Activated CD4-positive, alpha-beta memory T cell treated with anti-CD3 and anti-CD28 coated beads for 36 hours (primary cell): Measurements from ENCODE around the gene VWCE. TPM values are rescaled to one million over a fixed set of nuclear protein-coding genes. Genes with fewer than 3 reads are reported as not detected.

Experiments used
- CTCF ChIA-PET: fragments of 350-600 bp; sonication (Branson Sonifier 250); formaldehyde crosslinking; loops from one replicate; lab custom pipeline; 2021; ENCODE audit warnings: antibody characterized with exemption, inconsistent platforms; lab: Charles Lee
- POLR2A ChIA-PET: fragments of 350-600 bp; sonication (Branson Sonifier 250); formaldehyde crosslinking; loops from one replicate; lab custom pipeline; 2021; ENCODE audit warnings: antibody characterized with exemption; lab: Charles Lee
- DNase-seq: peaks from one replicate; pipeline ENCODE4 v3.0.0-alpha.2; 2020
- H3K27ac Mint-ChIP-seq: one replicate; pipeline ENCODE4 v1.8.0; 2021; ENCODE audit warnings: mixed read lengths
- H3K27me3 Mint-ChIP-seq: one replicate; pipeline ENCODE4 v1.8.0; 2021; ENCODE audit warnings: mixed read lengths
- H3K36me3 Mint-ChIP-seq: one replicate; pipeline ENCODE4 v1.8.0; 2021; ENCODE audit warnings: mixed read lengths
- H3K4me1 Mint-ChIP-seq: one replicate; pipeline ENCODE4 v1.8.0; 2021; ENCODE audit warnings: low read depth, mixed read lengths
- H3K4me3 Mint-ChIP-seq: one replicate; pipeline ENCODE4 v1.8.0; 2021; ENCODE audit warnings: mild to moderate bottlenecking, mixed read lengths
- H3K9me3 Mint-ChIP-seq: one replicate; pipeline ENCODE4 v1.8.0; 2021; ENCODE audit warnings: mixed read lengths
- intact Hi-C: fragments of 100-400 bp; cut with micrococcal nuclease; formaldehyde crosslinking; loops from one replicate; pipeline ENCODE4 v1.15.1; 2023
- total RNA-seq, 2 experiments: library from RNA; stranded (reverse); gene quantifications; one replicate each; pipeline ENCODE4 v1.2.3, GENCODE V29; 2021

The VWCE gene, protein sequence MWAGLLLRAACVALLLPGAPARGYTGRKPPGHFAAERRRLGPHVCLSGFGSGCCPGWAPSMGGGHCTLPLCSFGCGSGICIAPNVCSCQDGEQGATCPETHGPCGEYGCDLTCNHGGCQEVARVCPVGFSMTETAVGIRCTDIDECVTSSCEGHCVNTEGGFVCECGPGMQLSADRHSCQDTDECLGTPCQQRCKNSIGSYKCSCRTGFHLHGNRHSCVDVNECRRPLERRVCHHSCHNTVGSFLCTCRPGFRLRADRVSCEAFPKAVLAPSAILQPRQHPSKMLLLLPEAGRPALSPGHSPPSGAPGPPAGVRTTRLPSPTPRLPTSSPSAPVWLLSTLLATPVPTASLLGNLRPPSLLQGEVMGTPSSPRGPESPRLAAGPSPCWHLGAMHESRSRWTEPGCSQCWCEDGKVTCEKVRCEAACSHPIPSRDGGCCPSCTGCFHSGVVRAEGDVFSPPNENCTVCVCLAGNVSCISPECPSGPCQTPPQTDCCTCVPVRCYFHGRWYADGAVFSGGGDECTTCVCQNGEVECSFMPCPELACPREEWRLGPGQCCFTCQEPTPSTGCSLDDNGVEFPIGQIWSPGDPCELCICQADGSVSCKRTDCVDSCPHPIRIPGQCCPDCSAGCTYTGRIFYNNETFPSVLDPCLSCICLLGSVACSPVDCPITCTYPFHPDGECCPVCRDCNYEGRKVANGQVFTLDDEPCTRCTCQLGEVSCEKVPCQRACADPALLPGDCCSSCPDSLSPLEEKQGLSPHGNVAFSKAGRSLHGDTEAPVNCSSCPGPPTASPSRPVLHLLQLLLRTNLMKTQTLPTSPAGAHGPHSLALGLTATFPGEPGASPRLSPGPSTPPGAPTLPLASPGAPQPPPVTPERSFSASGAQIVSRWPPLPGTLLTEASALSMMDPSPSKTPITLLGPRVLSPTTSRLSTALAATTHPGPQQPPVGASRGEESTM
- 1 to 10 TPM; 1.1 to 1.4 TPM for total RNA-seq

DNA sequence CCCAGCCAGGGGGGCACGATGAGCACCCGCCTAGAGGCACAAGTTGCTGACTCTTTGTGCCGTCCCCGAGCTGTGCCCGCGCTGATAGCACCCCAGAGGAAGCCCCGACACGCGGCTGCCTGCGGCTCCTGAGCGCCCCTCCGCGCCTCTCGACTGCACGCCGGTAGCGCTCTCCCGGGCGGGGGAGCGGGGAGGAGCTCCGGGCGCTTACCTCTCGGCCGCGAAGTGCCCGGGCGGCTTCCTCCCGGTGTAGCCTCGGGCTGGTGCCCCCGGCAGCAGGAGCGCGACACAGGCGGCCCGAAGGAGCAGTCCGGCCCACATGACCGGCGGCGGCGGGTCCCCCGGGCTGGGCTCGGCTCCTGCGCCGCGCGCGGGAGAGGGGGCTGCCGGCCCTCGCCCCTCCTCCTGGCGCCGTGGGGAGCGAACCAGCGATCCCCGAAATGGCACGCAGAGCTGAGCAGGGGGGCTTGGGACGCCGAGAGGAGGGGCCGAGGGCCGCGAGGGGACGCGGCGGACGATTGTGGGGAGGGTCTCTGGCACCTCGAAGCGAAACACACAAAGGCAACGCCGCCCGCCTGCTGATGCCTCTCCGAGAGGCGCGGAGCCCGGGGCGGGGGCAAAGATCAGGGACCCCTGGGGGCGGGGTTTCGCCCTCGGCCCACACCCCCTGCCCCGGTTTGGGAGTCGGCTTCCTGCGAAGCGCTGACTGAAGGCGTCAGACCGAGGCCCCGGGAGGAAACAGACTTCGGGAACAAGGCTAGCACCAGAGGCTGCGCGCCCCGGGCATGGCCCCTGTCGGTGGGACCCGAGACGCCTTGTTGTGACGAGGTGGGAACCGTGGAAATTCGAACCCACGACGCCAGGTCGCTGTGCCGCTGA is at the start of gene VWCE:
Gene VWCE (minus strand): TSS at position 600 of the 879 bp plus-strand sequence. CDS start 279 bp downstream, at position 321.
- Mint-ChIP-seq H3K36me3 (peaks cover 15% of the 10 kb centered on the region), H3K9me3 (no peaks in the 10 kb centered on the region), H3K27me3 (peaks cover 19% of the 10 kb centered on the region), H3K4me3 (peak within 1 kb of the TSS; percentile 72), H3K4me1 (peaks cover 32% of the 10 kb centered on the region), H3K27ac (no peak within 1 kb of the TSS)
- intact Hi-C loops = loop anchor here (1.0 kb wide), 1 partner anchor 41 kb away; no protein-coding TSS in a partner anchor
- POLR2A ChIA-PET = interaction anchor here (0.6 to 1.9 kb wide), 3 partner anchors 26 to 41 kb away, joined by 3 to 6 read pairs (median 3); no protein-coding TSS in a partner anchor
- CTCF ChIA-PET = interaction anchor here (0.6 to 5.4 kb wide), 10 partner anchors 9 to 464 kb away, joined by 3 to 48 read pairs (median 6); no protein-coding TSS in a partner anchor
- DNase-seq = peak; percentile 81

DNA sequence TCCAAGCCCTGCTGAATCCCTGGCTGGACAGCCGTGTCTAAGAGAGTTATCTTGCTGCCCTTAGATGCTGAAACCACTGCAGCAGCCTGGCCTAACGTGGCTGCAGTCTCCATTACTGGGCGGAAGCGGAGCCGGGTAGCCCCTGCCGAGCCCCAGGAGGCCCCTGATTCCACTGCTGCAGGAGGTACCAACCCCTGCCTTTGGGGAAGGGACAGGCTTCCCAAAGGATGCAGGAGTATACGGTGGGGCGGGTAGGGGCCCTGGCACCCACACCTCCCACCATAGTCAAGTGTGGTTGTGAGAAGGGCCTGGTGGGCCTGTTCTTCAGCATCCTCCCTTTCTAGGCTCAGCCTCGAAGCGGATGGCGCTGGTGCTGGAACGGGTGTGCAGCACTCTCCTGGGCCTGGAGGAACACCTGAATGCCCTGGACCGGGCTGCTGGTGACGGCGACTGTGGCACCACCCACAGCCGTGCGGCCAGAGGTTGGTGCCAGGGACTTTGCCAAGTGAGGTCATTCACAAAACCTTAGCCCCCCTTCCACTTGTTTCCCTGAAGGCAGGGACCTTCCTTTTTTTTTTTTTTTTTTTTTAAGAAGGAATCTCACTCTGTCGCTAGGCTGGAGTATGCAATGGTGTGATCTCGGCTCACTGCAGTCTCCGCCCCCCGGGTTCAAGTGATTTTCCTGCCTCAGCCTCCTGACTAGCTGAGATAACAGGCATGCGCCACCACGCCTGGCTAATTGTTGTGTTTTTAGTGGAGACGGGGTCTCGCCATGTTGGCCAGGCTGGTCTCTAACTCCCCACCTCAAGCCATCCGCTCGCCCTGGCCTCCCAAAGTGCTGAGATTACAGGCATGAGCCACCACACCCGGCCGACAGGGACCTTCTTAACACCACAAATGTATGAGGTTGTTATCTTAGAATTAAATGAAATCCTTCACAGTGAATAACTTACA is 49.0 kb upstream of the VWCE start:
- no peak for DNase-seq
- no peaks in the 10 kb centered on the region for H3K9me3 Mint-ChIP-seq
- no peak overlapping the region for H3K4me3 Mint-ChIP-seq
- ChIA-PET POLR2A (no interaction called here), CTCF (no interaction called here)
- no peak overlapping the region for H3K27ac Mint-ChIP-seq
- no peaks in the 10 kb centered on the region for H3K27me3 Mint-ChIP-seq
- intact Hi-C loops = no loop called here
- H3K4me1 Mint-ChIP-seq = no peaks in the 10 kb centered on the region
- peaks cover 19% of the 10 kb centered on the region for H3K36me3 Mint-ChIP-seq

DNA sequence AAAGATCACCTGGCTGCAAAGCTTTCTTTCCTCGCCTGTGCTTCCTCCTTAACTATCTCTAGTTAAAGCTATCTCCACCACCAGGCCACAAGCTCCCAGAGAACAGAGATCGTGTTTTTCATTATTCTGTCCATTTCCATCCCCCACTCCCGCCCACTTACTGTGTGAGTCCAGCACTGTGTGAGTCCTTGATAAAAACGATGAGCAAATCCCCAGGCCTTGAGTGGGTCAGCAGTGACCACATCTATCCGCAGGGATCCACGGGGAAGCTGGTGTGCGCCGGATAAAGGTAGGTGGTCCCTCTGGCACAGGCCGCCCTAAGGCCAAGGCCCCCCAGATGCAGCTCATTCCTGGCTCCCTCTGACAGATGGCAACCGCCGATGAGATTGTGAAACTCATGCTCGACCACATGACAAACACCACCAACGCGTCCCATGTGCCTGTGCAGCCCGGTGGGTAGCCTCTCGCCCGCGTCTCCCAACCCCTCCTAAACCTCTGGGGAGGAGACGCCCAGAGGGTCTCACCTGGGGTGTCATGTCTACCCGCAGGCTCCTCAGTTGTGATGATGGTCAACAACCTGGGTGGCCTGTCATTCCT is 47.2 kb upstream of the VWCE start:
- ChIA-PET CTCF (interaction anchor here (1.4 kb wide), 1 partner anchor 43 kb away, joined by 4 read pairs; no protein-coding TSS in a partner anchor), POLR2A (interaction anchor here (0.6 kb wide), 1 partner anchor 55 kb away, joined by 3 read pairs; no protein-coding TSS in a partner anchor)
- Mint-ChIP-seq H3K36me3 (peaks cover 25% of the 10 kb centered on the region), H3K4me3 (no peak overlapping the region), H3K4me1 (no peaks in the 10 kb centered on the region), H3K9me3 (no peaks in the 10 kb centered on the region), H3K27me3 (no peaks in the 10 kb centered on the region), H3K27ac (no peak overlapping the region)
- no peak for DNase-seq
- intact Hi-C loops = no loop called here

DNA sequence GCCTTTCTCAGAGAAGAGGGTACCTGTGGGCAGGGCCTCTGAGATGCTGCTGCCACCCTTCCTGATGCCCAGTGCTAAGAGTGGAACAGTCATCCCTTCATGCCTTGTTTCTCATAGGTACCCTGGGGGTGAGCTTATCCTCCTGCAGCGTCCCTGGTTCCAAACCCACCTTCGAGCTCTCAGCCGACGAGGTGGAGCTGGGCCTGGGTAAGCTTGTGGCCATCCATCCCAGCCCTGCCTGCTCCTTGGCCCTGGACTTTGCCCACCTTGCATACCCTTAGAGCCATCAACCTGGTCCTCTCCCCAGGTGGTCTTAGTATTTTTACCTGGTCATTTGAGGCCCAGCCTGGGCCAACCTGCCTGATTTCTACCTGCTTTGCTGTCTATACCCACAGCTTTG is 46.6 kb upstream of the VWCE start:
- DNase-seq = no peak
- H3K36me3 Mint-ChIP-seq = peaks cover 25% of the 10 kb centered on the region
- H3K9me3 Mint-ChIP-seq = no peaks in the 10 kb centered on the region
- H3K27me3 Mint-ChIP-seq = no peaks in the 10 kb centered on the region
- no peak overlapping the region for H3K4me3 Mint-ChIP-seq
- ChIA-PET POLR2A (interaction anchor here (0.6 kb wide), 1 partner anchor 55 kb away, joined by 3 read pairs; no protein-coding TSS in a partner anchor), CTCF (interaction anchor here (1.1 to 1.4 kb wide), 2 partner anchors 44 to 93 kb away, joined by 3 to 4 read pairs; no protein-coding TSS in a partner anchor)
- H3K27ac Mint-ChIP-seq = no peak overlapping the region
- no peaks in the 10 kb centered on the region for H3K4me1 Mint-ChIP-seq
- intact Hi-C loops = no loop called here

DNA sequence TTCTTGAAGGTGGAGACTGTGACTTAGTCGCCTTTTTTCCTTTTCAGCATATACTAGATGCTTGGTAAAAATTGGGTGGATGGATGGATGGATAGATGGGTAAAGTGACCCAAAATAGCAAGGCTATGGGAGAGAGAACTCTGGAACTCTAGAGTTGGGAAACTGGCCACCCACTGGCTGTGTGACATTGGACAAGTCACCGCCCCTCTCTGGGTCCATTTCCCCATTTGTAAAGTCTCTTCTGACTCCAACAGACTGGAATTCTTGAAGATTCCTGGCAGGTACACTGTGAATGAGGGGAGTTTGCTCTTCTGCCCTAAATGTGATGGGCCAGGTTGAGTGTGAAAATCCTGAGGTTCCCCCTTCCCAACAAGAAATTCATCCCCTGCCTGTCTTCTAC is 45.9 kb upstream of the VWCE start:
- ChIA-PET CTCF (interaction anchor here (1.1 to 1.4 kb wide), 2 partner anchors 45 to 94 kb away, joined by 3 to 4 read pairs; no protein-coding TSS in a partner anchor), POLR2A (no interaction called here)
- Mint-ChIP-seq H3K4me1 (peaks cover 6% of the 10 kb centered on the region), H3K4me3 (no peak overlapping the region), H3K9me3 (no peaks in the 10 kb centered on the region), H3K36me3 (peaks cover 24% of the 10 kb centered on the region), H3K27ac (no peak overlapping the region), H3K27me3 (no peaks in the 10 kb centered on the region)
- DNase-seq = no peak
- intact Hi-C loops = no loop called here

DNA sequence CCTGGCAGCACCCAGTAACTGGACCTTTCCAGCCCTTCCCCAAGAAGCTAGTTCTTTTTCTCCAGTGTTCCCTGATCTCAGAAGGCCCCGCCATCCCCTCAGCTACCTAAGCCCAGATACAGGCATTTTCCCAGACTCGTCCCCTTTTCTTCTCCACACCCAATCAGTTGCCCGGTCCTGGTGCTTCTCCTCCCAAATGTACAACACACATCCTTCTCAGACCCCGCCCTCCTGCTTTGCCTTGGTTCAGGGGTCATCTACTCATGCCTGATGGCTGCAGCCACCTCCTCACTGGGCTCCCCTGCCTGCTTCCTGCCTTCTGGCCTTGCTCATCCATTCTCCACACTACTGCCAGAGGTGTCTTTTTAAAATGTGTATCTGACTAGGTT is 44.4 kb upstream of the VWCE start:
- CTCF ChIA-PET = interaction anchor here (0.6 to 7.7 kb wide), 2 partner anchors 43 to 220 kb away, joined by 3 to 310 read pairs; no protein-coding TSS in a partner anchor
- no peak overlapping the region for H3K27ac Mint-ChIP-seq
- intact Hi-C loops = loop anchor here (10.0 kb wide), 1 partner anchor 425 kb away; the partner anchor contains the start of gene TMEM109

DNA sequence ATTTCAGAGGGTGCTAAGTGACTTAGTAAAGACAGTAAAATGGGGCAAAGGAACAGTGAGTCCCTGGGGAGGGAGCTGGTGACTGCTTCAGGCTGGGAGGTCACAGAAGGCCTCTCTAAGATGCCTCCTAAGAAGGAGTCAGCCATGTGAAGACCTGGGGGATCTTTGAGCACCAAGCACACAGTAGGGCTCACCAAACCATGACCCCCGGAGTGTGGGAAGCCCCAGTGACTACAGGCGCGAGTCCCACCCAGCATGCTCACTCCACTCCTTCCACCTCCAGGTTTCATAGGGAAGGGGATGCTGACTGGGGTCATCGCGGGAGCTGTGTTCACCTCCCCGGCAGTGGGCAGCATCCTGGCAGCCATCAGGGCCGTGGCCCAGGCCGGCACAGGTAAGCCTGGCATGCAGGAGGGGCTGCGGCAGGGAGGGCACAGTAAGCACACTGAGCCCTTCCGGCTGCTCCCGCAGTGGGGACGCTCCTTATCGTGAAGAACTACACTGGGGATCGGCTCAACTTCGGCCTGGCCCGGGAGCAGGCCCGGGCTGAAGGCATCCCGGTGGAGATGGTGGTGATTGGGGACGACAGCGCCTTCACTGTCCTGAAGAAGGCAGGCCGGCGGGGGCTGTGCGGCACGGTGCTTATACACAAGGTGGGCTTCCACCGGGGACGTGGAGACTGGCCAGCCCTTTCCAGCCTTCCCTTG is 43.8 kb upstream of the VWCE start:
- CTCF ChIA-PET = interaction anchor here (0.6 to 7.7 kb wide), 4 partner anchors 18 to 220 kb away, joined by 3 to 310 read pairs (median 22); no protein-coding TSS in a partner anchor
- DNase-seq = no peak

More for the DNA sequence above, 44.4 kb upstream of the VWCE start:
- no peaks in the 10 kb centered on the region for H3K9me3 Mint-ChIP-seq
- H3K27me3 Mint-ChIP-seq = no peaks in the 10 kb centered on the region
- H3K4me3 Mint-ChIP-seq = no peak overlapping the region
- peaks cover 12% of the 10 kb centered on the region for H3K4me1 Mint-ChIP-seq
- no peak for DNase-seq
- peaks cover 23% of the 10 kb centered on the region for H3K36me3 Mint-ChIP-seq
- POLR2A ChIA-PET = no interaction called here

DNA sequence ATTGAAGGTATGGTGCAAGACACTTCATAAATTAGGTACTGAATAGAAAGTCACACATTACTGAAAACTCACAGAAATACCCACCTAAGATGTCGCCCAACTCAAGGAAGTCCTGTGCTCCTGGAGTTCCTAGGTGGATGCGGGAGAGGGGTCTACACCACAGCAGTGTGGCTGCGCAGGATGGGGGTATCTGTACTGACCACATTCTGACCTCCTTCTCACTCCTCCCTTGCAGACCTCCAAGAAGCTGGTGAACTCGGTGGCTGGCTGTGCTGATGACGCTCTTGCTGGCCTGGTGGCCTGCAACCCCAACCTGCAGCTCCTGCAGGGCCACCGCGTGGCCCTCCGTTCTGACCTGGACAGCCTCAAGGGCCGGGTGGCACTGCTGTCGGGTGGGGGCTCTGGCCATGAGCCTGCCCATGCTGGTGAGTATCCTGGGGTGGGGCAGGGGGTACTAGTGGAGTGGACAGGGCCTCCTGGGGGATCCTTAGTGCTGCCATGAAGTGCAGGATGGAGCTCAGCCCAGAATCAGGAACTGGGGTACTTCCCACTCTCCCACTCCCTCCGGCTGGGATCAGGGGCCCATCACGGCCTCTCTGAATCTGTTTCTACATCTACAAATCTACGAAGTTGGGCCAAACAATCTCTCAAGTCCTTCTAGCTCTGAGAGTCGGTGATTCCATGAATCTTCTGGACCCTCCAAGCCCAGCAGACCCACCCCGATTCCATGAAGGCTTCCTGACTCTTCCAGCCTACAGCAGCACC is 42.8 kb upstream of the VWCE start:
- no peak overlapping the region for H3K4me3 Mint-ChIP-seq
- CTCF ChIA-PET = interaction anchor here (0.5 to 7.7 kb wide), 7 partner anchors 19 to 111 kb away, joined by 3 to 310 read pairs (median 11); no protein-coding TSS in a partner anchor
- no peaks in the 10 kb centered on the region for H3K27me3 Mint-ChIP-seq
- H3K36me3 Mint-ChIP-seq = peaks cover 27% of the 10 kb centered on the region
- intact Hi-C loops = loop anchor here (10.0 kb wide), 1 partner anchor 423 kb away; the partner anchor contains the start of gene TMEM109
- POLR2A ChIA-PET = no interaction called here
- DNase-seq = no peak
- no peaks in the 10 kb centered on the region for H3K9me3 Mint-ChIP-seq
- no peak overlapping the region for H3K27ac Mint-ChIP-seq
- peaks cover 23% of the 10 kb centered on the region for H3K4me1 Mint-ChIP-seq

More for the DNA sequence above, 43.8 kb upstream of the VWCE start:
- no peak overlapping the region for H3K27ac Mint-ChIP-seq
- H3K27me3 Mint-ChIP-seq = no peaks in the 10 kb centered on the region
- H3K9me3 Mint-ChIP-seq = no peaks in the 10 kb centered on the region
- peaks cover 17% of the 10 kb centered on the region for H3K4me1 Mint-ChIP-seq
- no peak overlapping the region for H3K4me3 Mint-ChIP-seq
- intact Hi-C loops = loop anchor here (10.0 kb wide), 1 partner anchor 424 kb away; the partner anchor contains the start of gene TMEM109
- POLR2A ChIA-PET = no interaction called here
- H3K36me3 Mint-ChIP-seq = peaks cover 23% of the 10 kb centered on the region
